ENCODE data around the gene CFAP251. TPM values are rescaled to one million over a fixed set of nuclear protein-coding genes. Genes with fewer than 3 reads are reported as not detected.

CFAP251 gene
- total and polyA plus RNA-seq, 2 of the 13 experiments (the other 11 are each of a cell fraction or from before 2014, with no cell fraction given) = 0.30 to 0.42 TPM

DNA sequence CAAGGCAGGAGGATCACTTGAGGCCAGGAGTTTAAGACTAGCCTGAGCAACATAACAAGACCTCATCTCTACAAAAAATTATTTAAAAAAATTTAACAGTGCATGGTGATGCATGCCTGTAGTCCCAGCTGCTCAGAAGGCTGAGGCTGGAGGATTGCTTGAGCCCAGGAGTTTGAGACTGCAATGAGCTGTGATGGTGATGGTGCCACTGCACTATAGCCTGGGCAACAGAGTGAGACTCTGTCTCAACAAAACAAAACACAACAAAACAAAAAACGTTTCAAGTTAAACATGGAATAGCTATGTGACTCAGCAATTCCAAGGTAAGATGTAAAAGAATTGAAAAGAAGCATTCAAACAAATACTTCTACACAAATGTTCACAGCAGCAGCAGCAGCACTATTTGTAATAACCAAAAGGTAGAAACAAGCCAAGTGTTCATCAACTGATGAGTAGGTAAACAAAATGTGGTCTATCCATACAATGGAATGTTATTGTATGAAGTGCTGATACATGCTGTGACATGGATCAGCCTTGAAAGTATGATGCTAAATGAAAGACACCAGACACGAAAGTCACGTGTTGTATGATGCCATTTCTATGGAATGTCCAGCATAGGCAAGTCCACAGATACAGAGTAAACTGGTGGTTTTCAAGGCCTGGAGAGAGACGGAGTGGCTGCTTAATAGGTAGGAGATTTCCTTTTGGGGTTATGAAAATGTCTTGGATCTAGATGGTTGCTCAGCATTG is 31.4 kb downstream of the CFAP251 start:
- H2AFZ ChIP-seq (ENCODE audit: low read length) = no peak overlapping the region
- ChIA-PET POLR2A (interaction anchor here (1.0 kb wide), 1 partner anchor 147 kb away, joined by 3 read pairs; no protein-coding TSS in a partner anchor), CTCF (ENCODE audit: low intra/inter-chr PET ratio, low total read pairs) (no interaction called here)
- DNase-seq (ENCODE audit: low spot score) (peak; percentile 82), ATAC-seq (peak; percentile 46), FAIRE-seq (peak; percentile 60)
- in situ Hi-C loops (cut with HindIII; ENCODE audit: extremely low pct_ligation_motif_present, low pct_unique_long_range_greater_than_20kb) (no loop called here), intact Hi-C loops (cut with micrococcal nuclease; ENCODE audit: unreplicated experiment) (loop anchor here (10.0 kb wide), 1 partner anchor 175 kb away; no protein-coding TSS in a partner anchor)
- peaks cover 16% of the 10 kb centered on the region for H3K4me1 ChIP-seq (ENCODE audit: insufficient read depth, low read length)
- no peaks in the 10 kb centered on the region for H3K36me3 ChIP-seq (replicated peaks in 1 of 2; ENCODE audit: control insufficient read depth in 1 of 2, insufficient read depth in 2 of 2, low read length in 2 of 2)
- H3K9me3 ChIP-seq (ENCODE audit: low read length) = no peaks in the 10 kb centered on the region
- H3K4me3 ChIP-seq (replicated peaks in 1 of 3; ENCODE audit: insufficient read depth in 1 of 3, low read depth in 2 of 3, low read length in 3 of 3) = no peak overlapping the region
- no peak for TF ChIP-seq CBX5 (CRISPR knock-in tag; IDR thresholded peaks at IDR 0.05; ENCODE audit: borderline replicate concordance)
- TF ChIP-seq EP300 (IDR thresholded peaks at IDR 0.05; ENCODE audit: low read depth in 2 of 2, low read length in 2 of 2) = no peak
- TF ChIP-seq EP300 (CRISPR knock-in tag; IDR thresholded peaks at IDR 0.05; ENCODE audit: borderline replicate concordance) = no peak
- TF ChIP-seq, protein P1, sequence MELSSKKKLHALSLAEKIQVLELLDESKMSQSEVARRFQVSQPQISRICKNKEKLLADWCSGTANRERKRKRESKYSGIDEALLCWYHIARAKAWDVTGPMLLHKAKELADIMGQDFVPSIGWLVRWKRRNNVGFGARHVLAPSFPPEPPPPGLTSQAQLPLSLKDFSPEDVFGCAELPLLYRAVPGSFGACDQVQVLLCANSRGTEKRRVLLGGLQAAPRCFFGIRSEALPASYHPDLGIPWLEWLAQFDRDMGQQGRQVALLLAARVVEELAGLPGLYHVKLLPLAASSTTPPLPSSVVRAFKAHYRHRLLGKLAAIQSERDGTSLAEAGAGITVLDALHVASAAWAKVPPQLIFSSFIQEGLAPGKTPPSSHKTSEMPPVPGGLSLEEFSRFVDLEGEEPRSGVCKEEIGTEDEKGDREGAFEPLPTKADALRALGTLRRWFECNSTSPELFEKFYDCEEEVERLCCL (CRISPR knock-in tag; IDR thresholded peaks at IDR 0.05; ENCODE audit: borderline replicate concordance) = no peak
- TF ChIP-seq CREB1 (IDR thresholded peaks at IDR 0.05) = peak; percentile 24; the same call in 1 of the 2 replicates
- TF ChIP-seq CREB1 (CRISPR knock-in tag; IDR thresholded peaks at IDR 0.05) = no peak
- no peak for TF ChIP-seq CC2D1A (CRISPR knock-in tag; IDR thresholded peaks at IDR 0.05)
- TF ChIP-seq BHLHE40 (IDR thresholded peaks at IDR 0.05; ENCODE audit: low read length) = peak; percentile 64
- TF ChIP-seq ZKSCAN5 (CRISPR knock-in tag; IDR thresholded peaks at IDR 0.05) = no peak
- no peak for TF ChIP-seq CBX2 (IDR thresholded peaks at IDR 0.05; ENCODE audit: low read depth, low read length)
- no peak for TF ChIP-seq CBX2 (CRISPR knock-in tag; IDR thresholded peaks at IDR 0.05; ENCODE audit: low read depth)
- peak; percentile 37; the same call in 1 of the 2 replicates for TF ChIP-seq NFE2L2 (IDR thresholded peaks at IDR 0.05; ENCODE audit: low read length)
- peak; percentile 41 for TF ChIP-seq FOSL2 (CRISPR knock-in tag; IDR thresholded peaks at IDR 0.05)
- TF ChIP-seq RAD51 (IDR thresholded peaks at IDR 0.05; ENCODE audit: borderline replicate concordance) = peak; percentile 30; the same call in 1 of the 2 replicates
- TF ChIP-seq, protein P2, sequence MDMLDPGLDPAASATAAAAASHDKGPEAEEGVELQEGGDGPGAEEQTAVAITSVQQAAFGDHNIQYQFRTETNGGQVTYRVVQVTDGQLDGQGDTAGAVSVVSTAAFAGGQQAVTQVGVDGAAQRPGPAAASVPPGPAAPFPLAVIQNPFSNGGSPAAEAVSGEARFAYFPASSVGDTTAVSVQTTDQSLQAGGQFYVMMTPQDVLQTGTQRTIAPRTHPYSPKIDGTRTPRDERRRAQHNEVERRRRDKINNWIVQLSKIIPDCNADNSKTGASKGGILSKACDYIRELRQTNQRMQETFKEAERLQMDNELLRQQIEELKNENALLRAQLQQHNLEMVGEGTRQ (IDR thresholded peaks at IDR 0.05; ENCODE audit: low read depth, low read length) = peak; percentile 40; the same call in 1 of the 2 replicates
- TF ChIP-seq, protein P2 (CRISPR knock-in tag; IDR thresholded peaks at IDR 0.05; ENCODE audit: borderline replicate concordance) = 0 out of 2 replicates have a peak, but pooled peaks have one; percentile 22
- 21% methylated on average over 4 of the region's 4 CpGs for WGBS (ENCODE audit: low lambda C conversion rate)
- H3K27me3 ChIP-seq (ENCODE audit: control insufficient read depth in 1 of 2, insufficient read depth in 2 of 2, low read length in 2 of 2) = no peaks in the 10 kb centered on the region
- no peaks in the 10 kb centered on the region for H3K79me2 ChIP-seq (ENCODE audit: insufficient read depth, low read length)
- H4K20me1 ChIP-seq (ENCODE audit: insufficient read depth, low read length) = no peaks in the 10 kb centered on the region
- no peak overlapping the region for H3K27ac ChIP-seq (ENCODE audit: extremely low read length, insufficient read depth, low read length)
- no peak overlapping the region for H3K4me2 ChIP-seq (ENCODE audit: low read depth, low read length)
- no TSS peak for BruUV-seq (replicated peaks)
- no peak overlapping the region for H3K9ac ChIP-seq (ENCODE audit: insufficient read depth, low read depth, low read length)
